GM12873 (cell line): ENCODE results near the gene CAMK2B.

Experiments used
- CTCF ChIP-seq: IDR thresholded peaks from 2 replicates; pipeline ENCODE4 v1.5.1; 2012; ENCODE audit warnings: low read depth, mild to moderate bottlenecking, moderate library complexity, low read length, control low read depth; ENCODE audit not compliant: insufficient read depth; ENCODE audit errors: missing control alignments

The CAMK2B gene

GRCh38 chr7:44279731-44280505, 45.5 kb downstream of the CAMK2B start:
- TF ChIP-seq CTCF = no peak

- TF ChIP-seq CTCF = no peak
Observed at GRCh38 chr7:44279286-44279685, 46.1 kb downstream of the CAMK2B start.

- no peak for TF ChIP-seq CTCF
Observed at GRCh38 chr7:44278451-44279161, 46.8 kb downstream of the CAMK2B start.

- TF ChIP-seq CTCF = no peak
Observed at GRCh38 chr7:44277851-44278250, 47.5 kb downstream of the CAMK2B start.

- no peak for TF ChIP-seq CTCF
Observed at GRCh38 chr7:44277391-44277790, 48.0 kb downstream of the CAMK2B start.

- no peak for TF ChIP-seq CTCF
Observed at GRCh38 chr7:44276571-44277221, 48.7 kb downstream of the CAMK2B start.

- no peak for TF ChIP-seq CTCF
Observed at GRCh38 chr7:44275957-44276570, 49.3 kb downstream of the CAMK2B start.
